CD4-positive, alpha-beta T cell treated with Interleukin-17A for 4 hours (primary cell): Measurements from ENCODE around the gene CCAR1.
"Not testable (repeated sequence)": the region's sequence is repeated elsewhere in the genome, so short reads cannot be mapped to it uniquely, and the experiment has no call there.

Experiments used
- DNase-seq: peaks from one replicate; pipeline ENCODE4 v3.0.0-alpha.2; 2020; ENCODE audit warnings: mixed read lengths

CCAR1 gene

GRCh38 chr10:68720793-68721672, at the start of gene CCAR1:
Gene CCAR1, plus strand, starts transcription at chr10:68721239. Its CDS starts 1,266 bp downstream, at chr10:68722505.
- DNase-seq, result peak; percentile 98

- no peak for DNase-seq
These were observed 36.6 kb upstream of the CCAR1 start for GRCh38 chr10:68684413-68684812.

GRCh38 chr10:68696018-68696417, 25.0 kb upstream of the CCAR1 start:
- no peak for DNase-seq

GRCh38 chr10:68697106-68697505, 23.9 kb upstream of the CCAR1 start:
- no peak for DNase-seq

GRCh38 chr10:68700197-68700596, 20.8 kb upstream of the CCAR1 start:
- no peak for DNase-seq

- no peak for DNase-seq
These were observed 15.5 kb upstream of the CCAR1 start for GRCh38 chr10:68705548-68705947.

GRCh38 chr10:68708987-68709386, 12.1 kb upstream of the CCAR1 start:
- not testable (repeated sequence) for DNase-seq

- not testable (repeated sequence) for DNase-seq
These were observed 8.0 kb upstream of the CCAR1 start for GRCh38 chr10:68713065-68713464.

GRCh38 chr10:68717435-68717834, 3.6 kb upstream of the CCAR1 start:
- DNase-seq, result no peak

GRCh38 chr10:68721673-68722335, 765 bp downstream of the CCAR1 start:
- DNase-seq, result no peak

- DNase-seq, result no peak
These were observed 4.0 kb downstream of the CCAR1 start for GRCh38 chr10:68725016-68725415.

GRCh38 chr10:68727146-68727545, 6.1 kb downstream of the CCAR1 start:
- DNase-seq, result no peak

GRCh38 chr10:68732651-68733050, 11.6 kb downstream of the CCAR1 start:
- DNase-seq, result no peak

- no peak for DNase-seq
These were observed 13.3 kb downstream of the CCAR1 start for GRCh38 chr10:68734349-68734748.

- DNase-seq, result no peak
These were observed 14.1 kb downstream of the CCAR1 start for GRCh38 chr10:68735119-68735518.

GRCh38 chr10:68735739-68736138, 14.7 kb downstream of the CCAR1 start:
- DNase-seq, result not testable (repeated sequence)

GRCh38 chr10:68740676-68741075, 19.6 kb downstream of the CCAR1 start:
- DNase-seq, result not testable (repeated sequence)

GRCh38 chr10:68742397-68742796, 21.4 kb downstream of the CCAR1 start:
- DNase-seq, result no peak

- no peak for DNase-seq
These were observed 31.8 kb downstream of the CCAR1 start for GRCh38 chr10:68752711-68753350.

GRCh38 chr10:68756246-68756645, 35.2 kb downstream of the CCAR1 start:
- DNase-seq, result no peak

GRCh38 chr10:68756766-68757165, 35.7 kb downstream of the CCAR1 start:
- DNase-seq, result no peak

- DNase-seq, result no peak
These were observed 38.3 kb downstream of the CCAR1 start for GRCh38 chr10:68759223-68759863.

GRCh38 chr10:68759967-68760366, 38.9 kb downstream of the CCAR1 start:
- DNase-seq, result no peak
